HepG2 (cell line): Measurements from ENCODE around the gene ALG3. TPM values are rescaled to one million over a fixed set of nuclear protein-coding genes. Genes with fewer than 3 reads are reported as not detected.
A peak's percentile ranks its signal among the peaks of the same experiment; 100 is the strongest.

Source experiments
- ATAC-seq: fragments of 200-7000 bp; cut with Tn5 transposase; 3 replicates; pipeline ENCODE4 v1.9.1; 2020; ENCODE audit warnings: mild to moderate bottlenecking, moderate library complexity
- BruUV-seq: library from RNA; stranded (reverse); fragments of 400-500 nt; replicated peaks from 2 replicates; lab custom pipeline; 2021; lab: Mats Ljungman, UMichigan
- CTCF ChIA-PET: fragments of 300-600 bp; formaldehyde crosslinking; extraction: SDS; loops from one replicate; lab custom pipeline; 2021; ENCODE audit warnings: low total read pairs, inconsistent platforms, low intra/inter-chr PET ratio; lab: Yijun Ruan, JAX
- POLR2A ChIA-PET: fragments of 350-600 bp; sonication (Branson Sonifier 250); formaldehyde crosslinking; loops from one replicate; lab custom pipeline; 2020; ENCODE audit warnings: antibody characterized with exemption, inconsistent platforms; lab: Yijun Ruan, JAX
- DNase-seq: peaks from one replicate; pipeline ENCODE4 v3.0.0-alpha.2; 2015; ENCODE audit warnings: low spot score
- FAIRE-seq: peaks from 3 replicates; lab custom pipeline; 2011; peaks lifted over from hg19 to GRCh38; lab: Jason Lieb, UNC
- H2AFZ ChIP-seq: one replicate; pipeline ENCODE4 v1.6.1; 2011; ENCODE audit warnings: low read length, inconsistent platforms
- H3K27ac ChIP-seq: fragments of 300-600 bp; 3 replicates; pipeline ENCODE4 v1.8.0; 2011; ENCODE audit warnings: mixed run types, mild to moderate bottlenecking, mixed read lengths, low read length, inconsistent platforms; ENCODE audit not compliant: insufficient read depth; ENCODE audit errors: extremely low read length
- H3K27me3 ChIP-seq, 2 experiments: fragments of 200-600 bp in 1 of 2; 2 replicates in 1 of 2; 3 replicates in 1 of 2; pipeline versions ENCODE4 v1.6.0 to v1.8.0; 2011; ENCODE audit warnings: low read length in 2 of 2, mild to moderate bottlenecking in 2 of 2, moderate library complexity in 2 of 2, inconsistent platforms in 1 of 2; ENCODE audit not compliant: insufficient read depth in 2 of 2, control insufficient read depth in 1 of 2
- H3K36me3 ChIP-seq, 2 experiments: fragments of 200-600 bp in 1 of 2; replicated peaks in 1 of 2; 2 replicates in 1 of 2; 3 replicates in 1 of 2; pipeline versions ENCODE4 v1.5.1 to v1.8.0; 2011; ENCODE audit warnings: low read length in 2 of 2, inconsistent platforms in 1 of 2; ENCODE audit not compliant: insufficient read depth in 2 of 2, control insufficient read depth in 1 of 2
- H3K4me1 ChIP-seq: 2 replicates; pipeline ENCODE4 v1.5.1; 2012; ENCODE audit warnings: low read length, inconsistent platforms; ENCODE audit not compliant: insufficient read depth
- H3K4me2 ChIP-seq: 2 replicates; pipeline ENCODE4 v1.6.0; 2011; ENCODE audit warnings: low read depth, low read length, inconsistent platforms
- H3K4me3 ChIP-seq, 3 experiments: fragments of 200-600 bp in 1 of 3; sonication (generic), shearing (Covaris generic) in 1 of 3; replicated peaks in 1 of 3; 2 replicates each; pipeline ENCODE4 v1.5.1; 2011 to 2016; ENCODE audit warnings: low read length in 3 of 3, inconsistent platforms in 2 of 3, low read depth in 2 of 3, mild to moderate bottlenecking in 2 of 3, control low read depth in 1 of 3, mixed read lengths in 1 of 3; ENCODE audit not compliant: insufficient read depth in 1 of 3
- H3K79me2 ChIP-seq: one replicate; pipeline ENCODE4 v1.6.1; 2011; ENCODE audit warnings: low read length, inconsistent platforms; ENCODE audit not compliant: insufficient read depth
- H3K9ac ChIP-seq: 2 replicates; pipeline ENCODE4 v1.6.0; 2011; ENCODE audit warnings: mild to moderate bottlenecking, low read depth, low read length, inconsistent platforms; ENCODE audit not compliant: insufficient read depth
- H3K9me3 ChIP-seq: 2 replicates; pipeline ENCODE4 v1.5.1; 2012; ENCODE audit warnings: mild to moderate bottlenecking, low read length
- H4K20me1 ChIP-seq: 2 replicates; pipeline ENCODE4 v1.6.0; 2011; ENCODE audit warnings: inconsistent platforms, mild to moderate bottlenecking, low read length, moderate library complexity; ENCODE audit not compliant: insufficient read depth
- CTCF ChIP-seq: sonication (generic); formaldehyde crosslinking; IDR thresholded peaks from 2 replicates; pipeline ENCODE4 v1.5.0; 2020; ENCODE audit warnings: mild to moderate bottlenecking, missing genetic modification reagents, moderate library complexity
- FOXO1 ChIP-seq: sonication (generic); formaldehyde crosslinking; IDR thresholded peaks from 2 replicates; pipeline ENCODE4 v1.4.0; 2020; ENCODE audit warnings: missing genetic modification reagents
- KDM4B ChIP-seq: sonication (generic); formaldehyde crosslinking; IDR thresholded peaks from 2 replicates; pipeline ENCODE4 v1.4.0; 2020; ENCODE audit warnings: missing genetic modification reagents
- NR1H2 ChIP-seq: sonication (generic); formaldehyde crosslinking; IDR thresholded peaks from 2 replicates; pipeline ENCODE4 v1.8.1; 2022; ENCODE audit warnings: low read depth, missing genetic modification reagents, borderline replicate concordance
- PREB ChIP-seq: sonication (generic); formaldehyde crosslinking; IDR thresholded peaks from 2 replicates; pipeline ENCODE4 v1.4.0; 2020; ENCODE audit warnings: missing genetic modification reagents
- RBAK ChIP-seq: sonication (generic); formaldehyde crosslinking; IDR thresholded peaks from 2 replicates; pipeline ENCODE4 v1.5.1; 2020; ENCODE audit warnings: mild to moderate bottlenecking, missing genetic modification reagents
- STAG1 ChIP-seq: sonication (generic); formaldehyde crosslinking; IDR thresholded peaks from 2 replicates; pipeline ENCODE4 v1.4.0; 2020; ENCODE audit warnings: missing genetic modification reagents
- ZNF296 ChIP-seq: sonication (generic); formaldehyde crosslinking; conservative IDR thresholded peaks from 2 replicates; pipeline ENCODE4 v1.5.0; 2020; ENCODE audit warnings: mild to moderate bottlenecking, missing genetic modification reagents
- ZNF768 ChIP-seq: sonication (generic); formaldehyde crosslinking; IDR thresholded peaks from 2 replicates; pipeline ENCODE4 v1.4.0; 2020; ENCODE audit warnings: missing genetic modification reagents
- ZSCAN5A ChIP-seq: sonication (generic); formaldehyde crosslinking; IDR thresholded peaks from 2 replicates; pipeline ENCODE4 v1.8.0; 2022; ENCODE audit warnings: mild to moderate bottlenecking, missing genetic modification reagents, borderline replicate concordance
- WGBS: methylation state at CpG from one replicate; pipeline ENCODE4 v1.1.6; 2017; ENCODE audit warnings: low lambda C conversion rate; 5-methylcytosine and 5-hydroxymethylcytosine counted together
- in situ Hi-C: cut with HindIII; loops from 2 replicates; pipeline ENCODE4 v1.10.0; 2017; ENCODE audit warnings: low pct_unique_long_range_greater_than_20kb; ENCODE audit not compliant: extremely low pct_ligation_motif_present
- intact Hi-C: fragments of 100-400 bp; cut with micrococcal nuclease; formaldehyde crosslinking; loops from one replicate; pipeline ENCODE4 v1.10.0; 2022; ENCODE audit not compliant: unreplicated experiment
- polyA plus RNA-seq, 8 experiments: library from polyadenylated mRNA; depleted of rRNA in 3 of 8; stranded (reverse) in 7 of 8; unstranded in 1 of 8; fragments of >200 nt; fragmentation: Illumina TruSeq in 4 of 8; extraction: Trizol in 4 of 8; gene quantifications; 2 replicates each; pipeline versions ENCODE4 v1.2.1 to v1.2.3, GENCODE V29; 2011 to 2016; ENCODE audit warnings: low read depth in 4 of 8, missing spikeins in 1 of 8, mixed read lengths in 1 of 8; ENCODE audit not compliant: insufficient read depth in 1 of 8
- total RNA-seq, 5 experiments: library from RNA; depleted of rRNA; stranded (reverse); fragments of >200 nt; fragmentation: Illumina TruSeq; extraction: Trizol; gene quantifications; 2 replicates each; pipeline ENCODE4 v1.2.3, GENCODE V29; 2016; ENCODE audit warnings: low read depth in 1 of 5

Gene ALG3
- total and polyA plus RNA-seq, 2 of the 13 experiments (the other 11 are each of a cell fraction or from before 2014, with no cell fraction given), result 46.6 to 57.1 TPM

- Histone ChIP-seq H3K4me1 (peaks cover 12% of the 10 kb centered on the region), H3K27ac (no peak overlapping the region), H4K20me1 (no peaks in the 10 kb centered on the region), H3K4me2 (no peak overlapping the region), H2AFZ (no peak overlapping the region), H3K27me3 (peaks cover 0 to 26% of the 10 kb centered on the region in 2 experiments; a peak in 4 of 5 replicates), H3K79me2 (no peaks in the 10 kb centered on the region), H3K9ac (no peak overlapping the region), H3K36me3 (no peaks in the 10 kb centered on the region), H3K9me3 (no peaks in the 10 kb centered on the region), H3K4me3 (no peak overlapping the region)
- POLR2A ChIA-PET, result no interaction called here
- DNase-seq (no peak), ATAC-seq (no peak), FAIRE-seq (no peak)
- in situ Hi-C loops (no loop called here), intact Hi-C loops (no loop called here)
- no peak for TF ChIP-seq NR1H2 (CRISPR knock-in tag)
- TF ChIP-seq ZNF768 (CRISPR knock-in tag), result no peak
- TF ChIP-seq ZSCAN5A, result no peak
- no peak for TF ChIP-seq RBAK (CRISPR knock-in tag)
- no peak for TF ChIP-seq PREB (CRISPR knock-in tag)
- CTCF ChIA-PET, result no interaction called here
- BruUV-seq, result no TSS peak
Observed at GRCh38 chr3:184200825-184201224, 47.9 kb downstream of the ALG3 start.

- no peaks in the 10 kb centered on the region for H3K9me3 ChIP-seq
- peaks cover 0 to 10% of the 10 kb centered on the region in 2 experiments; a peak in 3 of 5 replicates for H3K27me3 ChIP-seq
- WGBS, result 80% methylated on average over 5 of the region's 9 CpGs
- peak; percentile 53 for ATAC-seq
- BruUV-seq, result no TSS peak
- H2AFZ ChIP-seq, result no peak overlapping the region
- peaks cover 5 to 13% of the 10 kb centered on the region in 2 experiments; a peak in 4 of 5 replicates for H3K36me3 ChIP-seq
- no peak overlapping the region for H3K27ac ChIP-seq
- H3K4me1 ChIP-seq, result peaks cover 12% of the 10 kb centered on the region
- TF ChIP-seq KDM4B (no peak), ZNF296 (CRISPR knock-in tag) (no peak), CTCF (CRISPR knock-in tag) (peak; percentile 45), FOXO1 (CRISPR knock-in tag) (no peak), STAG1 (peak; percentile 48)
- CTCF ChIA-PET, result no interaction called here
- in situ Hi-C loops, result no loop called here
- intact Hi-C loops, result no loop called here
- H3K4me3 ChIP-seq, result no peak overlapping the region
- no peak overlapping the region for H3K9ac ChIP-seq
- no peaks in the 10 kb centered on the region for H4K20me1 ChIP-seq
- DNase-seq, result no peak
- no peak overlapping the region for H3K4me2 ChIP-seq
- H3K79me2 ChIP-seq, result no peaks in the 10 kb centered on the region
- POLR2A ChIA-PET, result interaction anchor here (0.7 kb wide), 1 partner anchor 1790 kb away, joined by 3 read pairs; no protein-coding TSS in a partner anchor
- no peak for FAIRE-seq
Observed at GRCh38 chr3:184198509-184198908, 50.3 kb downstream of the ALG3 start.
